HG02884 (cell line): ENCODE results near the gene PP2D1.
A peak's percentile ranks its signal among the peaks of the same experiment; 100 is the strongest.
"Not testable (repeated sequence)": the region's sequence is repeated elsewhere in the genome, so short reads cannot be mapped to it uniquely, and the experiment has no call there.

Experiments used
- ATAC-seq: cut with Tn5 transposase; IDR thresholded peaks from one replicate; pipeline ENCODE4 v1.9.1; 2021; ENCODE audit warnings: mild to moderate bottlenecking, moderate library complexity; ENCODE audit not compliant: unreplicated experiment

The PP2D1 gene

DNA sequence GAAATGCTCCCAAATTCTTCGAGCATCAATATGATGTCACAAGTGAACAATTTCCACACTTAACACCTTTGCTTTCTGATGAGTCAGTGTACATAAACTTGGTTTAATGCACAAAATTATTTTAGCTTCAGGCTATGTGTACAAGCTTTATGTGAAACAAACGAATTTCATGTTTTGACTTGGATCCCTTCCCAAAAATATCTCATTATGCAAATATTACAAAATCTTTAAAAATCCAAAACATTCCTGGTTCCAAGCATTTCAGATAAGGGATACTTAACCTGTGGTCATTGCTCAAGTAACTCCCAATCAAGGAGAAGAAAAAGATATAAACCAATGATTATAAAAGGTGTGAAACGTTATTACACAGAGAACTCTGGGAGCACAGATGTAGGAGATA is 40.0 kb downstream of the PP2D1 start:
- no peak for ATAC-seq

DNA sequence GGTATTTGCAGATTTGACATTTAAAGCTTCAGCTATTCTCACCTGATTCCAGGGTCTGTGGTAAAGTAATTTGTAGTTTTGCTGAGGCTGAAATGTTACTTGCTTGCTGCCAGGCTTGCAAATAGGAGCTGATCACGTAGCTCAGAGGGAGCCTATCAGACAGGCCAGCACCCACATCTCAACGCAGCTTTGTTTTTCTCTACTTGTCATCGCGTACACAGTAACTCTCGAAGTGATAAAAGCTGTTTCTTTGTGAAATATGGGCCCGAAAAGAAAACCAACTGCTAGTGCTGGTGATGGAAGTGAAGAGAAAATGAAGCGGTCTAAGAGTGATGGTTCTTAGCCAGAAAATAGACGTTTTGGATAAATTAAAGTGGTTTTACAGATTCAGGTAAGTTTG is 41.7 kb downstream of the PP2D1 start:
- no peak for ATAC-seq

DNA sequence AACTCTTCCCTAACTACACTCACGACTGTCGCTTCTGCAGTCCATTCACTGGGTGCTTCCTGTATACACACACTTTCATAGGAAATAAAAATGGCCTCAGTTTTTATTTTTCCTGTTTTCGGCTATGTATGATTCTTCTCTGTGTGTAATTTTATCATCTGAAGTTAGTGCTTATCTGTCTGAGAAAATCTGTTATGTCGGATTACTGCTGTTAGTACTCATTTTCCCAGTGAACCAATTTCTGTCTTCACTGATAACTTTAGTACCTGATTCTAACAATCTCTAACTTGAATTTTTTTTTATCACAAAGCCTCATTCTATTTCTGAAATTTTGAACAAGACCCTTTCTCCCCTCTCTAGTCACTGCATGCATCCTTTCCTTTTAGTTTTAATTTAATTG is 44.3 kb downstream of the PP2D1 start:
- ATAC-seq, result no peak

DNA sequence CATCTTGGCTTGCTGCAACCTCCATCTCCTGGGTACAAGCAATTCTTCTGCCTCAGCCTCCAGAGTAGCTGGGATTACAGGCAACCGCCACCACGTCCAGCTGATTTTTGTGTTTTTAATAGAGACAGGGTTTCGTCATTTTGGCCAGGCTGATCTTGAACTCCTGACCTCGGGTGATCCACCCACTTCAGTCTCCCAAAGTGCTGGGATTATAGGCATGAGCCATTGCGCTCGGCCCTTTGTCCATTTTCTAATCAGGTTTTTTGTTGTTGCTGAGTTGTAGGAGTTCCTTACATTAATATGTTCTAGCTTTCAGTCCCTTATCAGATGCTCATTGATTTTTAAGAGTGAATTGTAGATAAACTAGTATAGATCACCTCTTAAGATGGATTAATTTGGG is 44.9 kb downstream of the PP2D1 start:
- ATAC-seq, result no peak

DNA sequence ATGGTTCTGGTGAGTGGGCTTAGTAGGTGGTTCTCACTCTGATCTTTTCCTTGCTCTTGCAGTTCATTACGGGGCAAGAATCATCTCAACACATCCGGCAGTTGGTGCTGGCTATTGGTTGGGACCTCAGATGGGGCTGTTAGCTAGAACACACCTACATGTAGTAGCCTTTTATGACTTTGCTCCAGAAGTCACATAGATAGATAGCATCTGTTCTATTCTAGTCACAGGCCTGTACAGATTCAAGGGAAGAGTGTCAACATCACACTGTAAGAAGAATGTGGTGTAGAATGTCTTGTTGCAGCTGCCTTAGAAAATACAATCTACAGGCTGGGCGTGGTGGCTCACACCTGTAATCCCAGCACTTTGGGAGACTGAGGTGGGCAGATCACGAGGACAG is 50.1 kb downstream of the PP2D1 start:
- no peak for ATAC-seq

DNA sequence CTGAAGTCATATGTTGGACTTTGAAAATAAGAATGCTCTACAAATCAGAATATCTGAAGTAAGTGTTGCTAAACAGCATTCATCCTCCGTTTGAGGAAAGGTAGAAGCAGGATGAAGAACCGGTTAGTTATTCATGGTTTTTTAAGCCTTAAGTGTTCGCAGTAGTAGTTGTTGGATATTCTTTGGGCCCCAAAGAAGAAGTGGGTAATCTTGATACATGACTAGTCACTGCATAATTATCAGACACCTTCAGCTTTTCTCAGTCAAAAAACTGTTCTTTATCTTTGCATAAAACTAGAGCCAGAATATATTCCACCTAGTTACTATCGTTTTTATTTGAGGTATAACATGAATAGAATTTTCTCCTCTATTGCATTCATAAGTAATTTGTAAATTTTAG is 51.4 kb downstream of the PP2D1 start:
- no peak for ATAC-seq

- no peak for ATAC-seq
These were observed 52.6 kb downstream of the PP2D1 start for GRCh38 chr3:19959505-19959904.

GRCh38 chr3:19957354-19957753 is 54.7 kb downstream of the PP2D1 start:
- ATAC-seq, result not testable (repeated sequence)

DNA sequence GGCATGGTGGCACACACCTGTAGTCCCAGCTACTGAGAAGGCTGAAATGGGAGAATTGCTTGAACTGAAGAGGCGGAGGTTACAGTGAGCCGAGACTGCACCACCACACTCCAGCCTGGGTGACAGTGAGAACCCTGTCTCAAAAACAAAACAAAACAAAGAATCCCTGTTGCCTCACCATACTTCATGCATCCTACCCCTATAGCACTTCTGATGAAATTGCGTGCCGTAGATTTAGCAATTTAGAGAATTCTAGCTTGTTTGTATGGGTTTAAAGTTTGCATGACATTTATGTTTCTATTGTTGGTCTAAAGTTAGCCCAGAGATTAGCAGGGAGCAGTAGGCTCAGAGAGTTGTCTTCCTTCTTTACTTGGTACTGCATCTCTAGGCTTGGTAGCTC is 57.4 kb downstream of the PP2D1 start:
- ATAC-seq, result no peak

DNA sequence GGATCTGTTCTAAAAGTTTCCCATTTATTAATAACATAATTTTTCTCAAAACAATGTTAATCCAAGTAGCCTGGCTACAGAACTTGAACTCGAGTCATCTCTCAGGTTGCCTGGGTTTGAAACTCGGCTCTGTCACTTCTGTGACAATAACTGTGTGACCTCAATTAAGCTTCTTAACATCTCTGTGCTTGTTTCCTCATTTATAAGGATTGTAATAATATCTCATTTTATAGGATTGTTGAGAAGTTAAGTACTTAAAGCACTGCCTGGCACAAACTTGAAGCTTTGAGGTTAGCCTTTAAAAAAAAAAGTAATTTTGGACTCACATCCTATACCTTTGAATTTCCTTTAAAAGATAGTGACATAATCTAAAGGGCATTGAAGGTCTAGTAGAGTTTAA is 61.7 kb downstream of the PP2D1 start:
- ATAC-seq, result no peak

DNA sequence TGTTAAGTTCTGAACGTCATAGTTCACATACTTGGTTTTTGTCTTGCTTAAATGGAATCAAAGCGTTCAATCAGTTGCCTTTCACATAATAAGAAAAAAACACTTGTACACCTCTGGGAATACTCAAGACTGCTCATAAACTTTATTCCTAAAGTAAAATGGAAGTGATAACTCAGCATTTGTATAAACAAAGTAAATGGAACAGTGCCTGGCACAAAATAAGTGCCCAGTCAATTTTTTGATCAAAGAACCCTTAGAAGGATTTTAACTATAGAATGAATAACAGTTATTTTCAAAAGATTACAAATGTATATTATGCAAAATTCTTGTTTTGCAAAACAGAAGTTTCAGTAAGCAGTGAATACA is 63.9 kb downstream of the PP2D1 start:
- ATAC-seq, result no peak

DNA sequence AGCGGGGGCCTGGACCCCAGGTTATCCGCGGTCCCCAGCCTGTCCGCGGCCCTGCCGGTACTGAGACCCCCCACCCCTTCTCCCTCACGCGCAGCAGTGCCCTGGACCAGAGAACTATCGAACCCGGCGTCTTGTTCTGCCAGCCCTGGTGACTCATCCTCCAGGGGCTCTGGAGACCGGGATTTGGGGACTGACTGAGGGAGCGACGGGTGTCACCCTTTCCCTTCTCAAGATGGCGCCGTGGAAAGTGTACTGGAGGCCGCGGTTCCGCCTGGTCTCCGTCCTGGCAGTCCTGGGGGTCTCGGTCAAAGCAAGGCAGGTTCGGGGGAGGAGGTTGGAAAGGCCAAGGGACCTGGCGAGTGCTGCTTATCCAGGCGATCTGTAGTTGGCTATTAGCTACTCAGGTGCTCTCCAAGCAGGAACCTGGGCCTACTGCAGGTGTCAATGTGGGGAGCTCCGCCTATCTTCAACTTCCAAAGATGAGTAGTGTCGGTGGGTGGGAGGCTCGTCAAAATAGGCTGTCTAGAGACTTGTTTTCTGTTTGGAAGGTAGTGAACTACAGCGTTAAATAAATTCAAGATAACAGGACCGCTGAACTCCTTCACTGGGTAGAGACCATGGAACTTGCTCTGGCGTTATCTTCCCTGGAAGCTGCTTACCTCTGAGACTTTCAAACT is 64.4 kb downstream of the PP2D1 start:
- peak; percentile 22 for ATAC-seq

GRCh38 chr3:19946832-19947548 is 65.1 kb downstream of the PP2D1 start, which contains the start of gene RAB5A:
Gene RAB5A (plus strand): TSS chr3:19947097. CDS start chr3:19950899, 3,802 bp downstream.
- peak; percentile 90 for ATAC-seq

DNA sequence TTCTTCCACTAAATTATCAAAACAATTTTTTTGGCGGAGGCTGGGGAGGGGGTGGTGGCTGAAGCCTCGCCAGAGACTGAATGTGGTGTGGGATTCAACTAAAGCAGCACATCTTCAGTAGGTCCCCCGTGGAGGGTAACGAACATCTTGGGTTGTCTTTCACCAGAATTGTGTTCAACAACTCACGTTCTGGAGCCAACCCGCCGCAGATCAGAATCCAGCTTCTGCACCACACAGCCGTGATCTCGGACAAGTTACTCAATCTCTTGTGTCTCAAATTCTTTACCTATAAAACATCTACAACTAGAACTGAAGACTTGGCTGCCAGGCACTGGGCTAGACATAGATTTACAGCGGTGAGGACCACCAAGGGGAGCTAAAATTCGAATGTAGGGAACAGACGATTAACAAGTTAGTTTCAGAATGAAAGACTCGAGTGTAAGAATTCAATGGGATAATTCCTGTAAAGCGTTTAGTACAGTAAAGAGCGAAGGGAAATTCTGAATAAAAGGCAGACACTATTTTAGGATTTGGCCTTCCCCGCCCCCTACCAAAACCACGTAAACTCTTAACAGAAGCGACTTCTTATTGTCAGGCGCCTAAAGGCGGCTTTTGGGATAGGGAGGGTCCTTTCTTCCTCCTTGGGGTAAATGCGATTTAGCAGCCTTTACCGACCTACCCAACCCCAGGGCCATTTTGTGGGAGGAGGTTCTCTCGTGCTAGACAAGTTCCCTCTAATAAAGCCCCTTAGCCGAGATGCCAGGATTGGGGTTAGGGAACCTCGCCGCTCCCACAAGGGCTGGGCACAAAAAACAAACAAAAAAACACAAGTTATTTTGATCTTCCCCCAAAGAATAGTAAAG is 65.9 kb downstream of the PP2D1 start:
- ATAC-seq, result peak; percentile 1

GRCh38 chr3:19945534-19945933 is 66.5 kb downstream of the PP2D1 start:
- no peak for ATAC-seq

DNA sequence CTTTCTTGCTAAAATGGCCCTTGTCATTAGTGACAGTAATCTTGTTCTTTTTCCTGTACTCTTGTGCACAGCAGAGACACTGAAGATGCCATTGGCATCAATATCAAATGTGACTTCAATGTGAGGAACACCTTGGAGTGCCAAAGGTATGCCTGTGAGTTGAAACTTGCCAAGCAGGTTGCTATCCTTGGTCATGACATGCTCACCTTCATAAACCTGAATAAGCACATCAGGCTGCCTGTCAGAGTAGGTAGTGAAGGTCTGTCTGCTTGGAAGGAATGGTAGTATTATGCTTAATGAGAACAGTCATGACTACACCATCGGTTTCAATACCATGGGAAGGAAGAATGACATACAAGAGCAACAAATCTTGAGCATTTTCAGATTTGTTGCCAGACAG is 71.4 kb downstream of the PP2D1 start:
- no peak for ATAC-seq

GRCh38 chr3:19938295-19938627 is 73.8 kb downstream of the PP2D1 start:
- ATAC-seq, result no peak

- no peak for ATAC-seq
These were observed 74.4 kb downstream of the PP2D1 start for GRCh38 chr3:19937459-19938294.
